Measurements from ENCODE around the gene TMEM271.

DNA sequence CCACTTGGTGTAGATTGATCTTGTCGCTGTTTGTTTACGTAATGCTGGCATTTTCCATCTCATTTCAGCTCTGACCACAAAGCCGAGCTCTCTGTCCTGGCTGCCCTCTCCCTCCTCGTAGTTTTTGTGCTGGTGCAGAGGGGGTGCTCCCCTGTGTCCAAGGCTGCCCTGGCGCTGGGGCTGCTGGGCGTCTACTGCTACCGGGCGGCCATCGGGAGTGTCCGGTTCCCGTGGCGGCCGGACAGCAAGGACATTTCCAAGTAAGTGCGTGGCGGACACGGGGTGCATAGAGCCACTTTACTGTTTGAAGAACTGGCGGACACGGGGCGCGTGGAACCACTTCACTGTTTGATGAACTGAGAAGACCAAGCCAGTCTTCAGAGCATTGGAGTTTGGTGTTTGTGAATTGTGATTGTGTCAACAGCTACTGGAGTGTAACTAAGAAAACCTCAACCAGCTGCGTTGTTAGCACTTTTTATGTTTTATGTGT is 49.1 kb downstream of the TMEM271 start:
- TF ChIP-seq, protein P1, sequence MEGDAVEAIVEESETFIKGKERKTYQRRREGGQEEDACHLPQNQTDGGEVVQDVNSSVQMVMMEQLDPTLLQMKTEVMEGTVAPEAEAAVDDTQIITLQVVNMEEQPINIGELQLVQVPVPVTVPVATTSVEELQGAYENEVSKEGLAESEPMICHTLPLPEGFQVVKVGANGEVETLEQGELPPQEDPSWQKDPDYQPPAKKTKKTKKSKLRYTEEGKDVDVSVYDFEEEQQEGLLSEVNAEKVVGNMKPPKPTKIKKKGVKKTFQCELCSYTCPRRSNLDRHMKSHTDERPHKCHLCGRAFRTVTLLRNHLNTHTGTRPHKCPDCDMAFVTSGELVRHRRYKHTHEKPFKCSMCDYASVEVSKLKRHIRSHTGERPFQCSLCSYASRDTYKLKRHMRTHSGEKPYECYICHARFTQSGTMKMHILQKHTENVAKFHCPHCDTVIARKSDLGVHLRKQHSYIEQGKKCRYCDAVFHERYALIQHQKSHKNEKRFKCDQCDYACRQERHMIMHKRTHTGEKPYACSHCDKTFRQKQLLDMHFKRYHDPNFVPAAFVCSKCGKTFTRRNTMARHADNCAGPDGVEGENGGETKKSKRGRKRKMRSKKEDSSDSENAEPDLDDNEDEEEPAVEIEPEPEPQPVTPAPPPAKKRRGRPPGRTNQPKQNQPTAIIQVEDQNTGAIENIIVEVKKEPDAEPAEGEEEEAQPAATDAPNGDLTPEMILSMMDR (IDR thresholded peaks at IDR 0.05): no peak
- no peak for TF ChIP-seq POLR2A (IDR thresholded peaks at IDR 0.05)
- TF ChIP-seq POLR2AphosphoS5 (IDR thresholded peaks at IDR 0.05): no peak
- TF ChIP-seq EP300 (IDR thresholded peaks at IDR 0.05; ENCODE audit: low read depth): no peak

All from transverse colon (tissue), 4 donors.